Kidney (tissue), 14 donors: ENCODE results near the gene ZNF775. TPM values are rescaled to one million over a fixed set of nuclear protein-coding genes. Genes with fewer than 3 reads are reported as not detected.
A peak's percentile ranks its signal among the peaks of the same experiment; 100 is the strongest.

Source experiments
- DNase-seq, 5 donors: peaks; one replicate each; pipeline ENCODE4 v3.0.0-alpha.2; 2013 to 2020
- FAIRE-seq: peaks from 2 replicates; lab custom pipeline; 2012; peaks lifted over from hg19 to GRCh38; lab: Jason Lieb, UNC
- H3K27ac ChIP-seq, 2 donors: one replicate each; pipeline ENCODE4 v1.7.0; 2013; ENCODE audit warnings: low read depth in 2 of 2, low read length in 2 of 2, inconsistent platforms in 1 of 2
- H3K27me3 ChIP-seq: one replicate; pipeline ENCODE4 v1.7.1; 2013; ENCODE audit warnings: low read length, inconsistent platforms; ENCODE audit not compliant: control insufficient read depth, insufficient read depth
- H3K36me3 ChIP-seq, 3 donors: one replicate each; pipeline versions ENCODE4 v1.7.0 to v1.7.1; 2013; ENCODE audit warnings: low read length in 3 of 3, control low read depth in 1 of 3, inconsistent platforms in 1 of 3; ENCODE audit not compliant: insufficient read depth in 3 of 3, control insufficient read depth in 2 of 3
- H3K4me1 ChIP-seq, 3 donors: one replicate each; pipeline versions ENCODE4 v1.7.0 to v1.7.1; 2013; ENCODE audit warnings: low read length in 3 of 3, inconsistent platforms in 1 of 3, low read depth in 1 of 3; ENCODE audit not compliant: control insufficient read depth in 2 of 3, insufficient read depth in 2 of 3
- H3K4me3 ChIP-seq, 3 donors: one replicate each; pipeline versions ENCODE4 v1.7.0 to v1.8.1; 2013; ENCODE audit warnings: low read length in 3 of 3, control low read depth in 1 of 3, inconsistent platforms in 1 of 3
- H3K9ac ChIP-seq, 3 donors: one replicate each; pipeline versions ENCODE4 v1.7.0 to v1.7.1; 2013; ENCODE audit warnings: low read length in 3 of 3, control low read depth in 1 of 3, inconsistent platforms in 1 of 3
- H3K9me3 ChIP-seq, 3 donors: one replicate each; pipeline versions ENCODE4 v1.7.0 to v1.7.1; 2013; ENCODE audit warnings: low read length in 3 of 3, control low read depth in 1 of 3, inconsistent platforms in 1 of 3; ENCODE audit not compliant: control insufficient read depth in 2 of 3, insufficient read depth in 1 of 3
- intact Hi-C: fragments of 100-400 bp; cut with DNase I; formaldehyde crosslinking; loops from one replicate; pipeline ENCODE4 v1.11.1; 2022
- polyA plus RNA-seq: library from polyadenylated mRNA; stranded (reverse); fragments of 350-450 nt; fragmentation: Illumina TruSeq; extraction: RNeasy Lipid Tissue Mini Kit (QIAGEN cat#74804); gene quantifications from one replicate; pipeline ENCODE4 v1.2.3, GENCODE V29; 2014; ENCODE audit warnings: low read depth, low replicate concordance; ENCODE audit not compliant: insufficient read depth
- total RNA-seq: library from RNA; stranded (reverse); fragmentation: NEBNext Ultra II Directional; extraction: Animal tissue kit (Norgen Biotek cat#: 25700); gene quantifications from one replicate; pipeline ENCODE4 v1.2.1, GENCODE V29; 2021
- TF ChIP-seq, protein P1 (sequence below): IDR thresholded peaks from 3 replicates; pipeline ENCODE4 v1.5.1; 2012; ENCODE audit warnings: mild to moderate bottlenecking, moderate library complexity, borderline replicate concordance; ENCODE audit not compliant: insufficient read depth; ENCODE audit errors: extremely low read depth
- donor health status: control.
- donor health status: control.
- donor health status: control.
- donor health status: control.
- donor health status: control.
- donor health status: DM: yes; HTN: yes; CAD: no.
- donor health status: Normal renal cell carcinoma (clear cell type).

Gene ZNF775
- total and polyA plus RNA-seq, 2 donors from 2014 or later = 3.7 to 5.2 TPM

DNA sequence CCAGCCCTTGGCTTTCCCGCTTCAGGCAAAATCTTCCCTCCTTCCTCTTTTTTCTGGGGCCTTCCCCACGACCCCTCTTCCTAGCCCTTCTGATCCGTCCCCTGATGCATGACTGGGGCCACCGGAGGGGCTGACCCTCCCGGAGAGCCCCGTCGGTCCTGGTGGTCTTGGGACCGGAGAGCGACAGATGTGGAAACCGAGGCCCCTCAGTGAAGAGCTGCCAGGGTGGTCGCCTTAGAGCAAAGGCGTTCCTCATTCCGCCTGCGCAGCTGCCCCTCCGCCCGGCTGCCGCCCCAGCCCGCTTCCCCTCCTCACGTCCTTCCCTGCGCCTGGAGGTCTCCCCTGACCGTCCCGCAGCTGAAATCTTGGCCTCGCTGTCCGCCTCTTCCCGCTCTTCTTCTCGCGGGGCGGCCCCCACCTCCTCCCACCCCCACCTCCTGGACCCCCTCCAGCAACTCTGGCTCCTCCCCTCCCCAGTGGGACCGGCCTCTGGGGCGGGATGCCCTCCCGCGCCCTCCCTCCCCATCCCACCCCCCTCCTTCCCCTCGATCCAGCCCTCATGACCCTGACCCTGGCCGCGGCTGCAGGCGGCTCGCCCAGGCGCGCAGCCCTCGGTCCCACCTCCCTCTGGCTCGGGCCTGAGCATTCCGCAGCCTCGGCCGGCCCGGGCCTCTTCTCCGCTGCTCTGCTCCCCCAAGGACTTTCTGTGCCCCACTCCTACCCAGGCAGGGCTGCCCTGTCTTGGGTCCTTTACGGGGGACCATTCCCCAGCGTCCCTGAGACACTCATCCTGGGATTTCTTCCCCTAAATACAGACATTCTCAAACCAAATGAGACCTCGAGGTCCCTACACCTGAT lies 37.6 kb upstream of the ZNF775 start, which contains the start of gene RARRES2:
RARRES2 (minus strand) TSS at position 367 of the 858 bp plus-strand sequence. CDS start 1,020 bp downstream, outside the sequence.
- Histone ChIP-seq H3K36me3 (peaks cover 0 to 2% (median 0%) of the 10 kb centered on the region in 3 donors), H3K4me3 (peak within 1 kb of the TSS; percentile 37 to 65 (median 61)), H3K9ac (peak within 1 kb of the TSS in 2 of 3 donors; percentile 11 to 55), H3K4me1 (peaks cover 0 to 31% (median 4%) of the 10 kb centered on the region in 3 donors), H3K27ac (peak within 1 kb of the TSS; percentile 74 to 91), H3K27me3 (no peaks in the 10 kb centered on the region), H3K9me3 (no peaks in the 10 kb centered on the region)
- intact Hi-C loops = no loop called here
- TF ChIP-seq, protein P1, sequence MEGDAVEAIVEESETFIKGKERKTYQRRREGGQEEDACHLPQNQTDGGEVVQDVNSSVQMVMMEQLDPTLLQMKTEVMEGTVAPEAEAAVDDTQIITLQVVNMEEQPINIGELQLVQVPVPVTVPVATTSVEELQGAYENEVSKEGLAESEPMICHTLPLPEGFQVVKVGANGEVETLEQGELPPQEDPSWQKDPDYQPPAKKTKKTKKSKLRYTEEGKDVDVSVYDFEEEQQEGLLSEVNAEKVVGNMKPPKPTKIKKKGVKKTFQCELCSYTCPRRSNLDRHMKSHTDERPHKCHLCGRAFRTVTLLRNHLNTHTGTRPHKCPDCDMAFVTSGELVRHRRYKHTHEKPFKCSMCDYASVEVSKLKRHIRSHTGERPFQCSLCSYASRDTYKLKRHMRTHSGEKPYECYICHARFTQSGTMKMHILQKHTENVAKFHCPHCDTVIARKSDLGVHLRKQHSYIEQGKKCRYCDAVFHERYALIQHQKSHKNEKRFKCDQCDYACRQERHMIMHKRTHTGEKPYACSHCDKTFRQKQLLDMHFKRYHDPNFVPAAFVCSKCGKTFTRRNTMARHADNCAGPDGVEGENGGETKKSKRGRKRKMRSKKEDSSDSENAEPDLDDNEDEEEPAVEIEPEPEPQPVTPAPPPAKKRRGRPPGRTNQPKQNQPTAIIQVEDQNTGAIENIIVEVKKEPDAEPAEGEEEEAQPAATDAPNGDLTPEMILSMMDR = no peak
- FAIRE-seq (no peak), DNase-seq (peak; percentile 54 to 93 (median 76))

- Histone ChIP-seq H3K36me3 (peaks cover 0 to 2% (median 0%) of the 10 kb centered on the region in 3 donors), H3K4me3 (no peak overlapping the region), H3K4me1 (peaks cover 0 to 31% (median 4%) of the 10 kb centered on the region in 3 donors), H3K27ac (peak overlapping the region in 1 of 2 donors; percentile 36), H3K9me3 (no peaks in the 10 kb centered on the region), H3K9ac (no peak overlapping the region), H3K27me3 (no peaks in the 10 kb centered on the region)
- peak in 1 of 5 donors; percentile 54 for DNase-seq
- intact Hi-C loops = no loop called here
- FAIRE-seq = no peak
- TF ChIP-seq, protein P1 = no peak
Observed at GRCh38 chr7:150342121-150342408, 37.1 kb upstream of the ZNF775 start.

DNA sequence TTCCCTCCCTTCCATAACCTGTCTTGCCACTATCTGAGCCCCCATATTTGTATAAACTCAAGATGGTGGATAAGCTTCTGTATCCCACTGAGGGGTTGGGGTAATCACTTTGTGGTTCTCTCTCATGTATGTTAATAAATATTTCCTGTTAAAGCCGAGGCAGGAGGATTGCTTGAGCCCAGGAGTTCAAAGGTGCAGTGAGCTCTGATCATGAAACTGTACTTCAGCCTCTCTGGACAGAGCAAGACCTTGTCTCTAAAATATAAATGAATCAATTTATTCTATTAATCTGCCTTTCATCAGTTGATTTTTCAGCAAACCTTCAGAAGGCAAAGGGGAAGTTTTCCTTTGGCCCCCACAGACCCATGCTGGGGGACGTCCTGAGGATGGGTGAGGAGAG lies 35.9 kb upstream of the ZNF775 start:
- DNase-seq (no peak), FAIRE-seq (no peak)
- Histone ChIP-seq H3K36me3 (peaks cover 0 to 2% (median 0%) of the 10 kb centered on the region in 3 donors), H3K9me3 (no peaks in the 10 kb centered on the region), H3K9ac (no peak overlapping the region), H3K4me1 (peaks cover 0 to 31% (median 4%) of the 10 kb centered on the region in 3 donors), H3K27ac (no peak overlapping the region), H3K4me3 (no peak overlapping the region), H3K27me3 (no peaks in the 10 kb centered on the region)
- intact Hi-C loops = no loop called here
- TF ChIP-seq, protein P1 = no peak
